WTC11 (cell line): Measurements from ENCODE around the gene BTC. TPM values are rescaled to one million over a fixed set of nuclear protein-coding genes. Genes with fewer than 3 reads are reported as not detected.
A peak's percentile ranks its signal among the peaks of the same experiment; 100 is the strongest.

Source experiments
- ATAC-seq: fragments of 200-7000 bp; cut with Tn5 transposase; 2 replicates; pipeline ENCODE4 v1.10.0; 2021; ENCODE audit warnings: mild to moderate bottlenecking, moderate library complexity
- Bru-seq: library from RNA; stranded (reverse); fragments of 400-500 nt; gene quantifications from one replicate; lab custom pipeline; 2021; lab: Mats Ljungman, UMichigan
- CTCF ChIA-PET: fragments of 300-600 bp; sonication (Branson Sonifier 250); formaldehyde crosslinking; loops from one replicate; lab custom pipeline; 2021; ENCODE audit warnings: antibody characterized with exemption; lab: Charles Lee
- POLR2A ChIA-PET: fragments of 350-600 bp; sonication (Branson Sonifier 250); formaldehyde crosslinking; loops from one replicate; lab custom pipeline; 2021; ENCODE audit warnings: antibody characterized with exemption; lab: Charles Lee
- DNase-seq: peaks from one replicate; pipeline ENCODE4 v3.0.0; 2021; ENCODE audit warnings: low spot score
- H3K27ac Mint-ChIP-seq: 2 replicates; pipeline ENCODE4 v1.8.0; 2021; ENCODE audit warnings: mixed read lengths
- H3K27me3 Mint-ChIP-seq: 2 replicates; pipeline ENCODE4 v1.8.0; 2021; ENCODE audit warnings: low read depth, mild to moderate bottlenecking, moderate library complexity, mixed read lengths
- H3K36me3 Mint-ChIP-seq: 2 replicates; pipeline ENCODE4 v1.8.0; 2021; ENCODE audit warnings: mixed read lengths
- H3K4me1 Mint-ChIP-seq: 2 replicates; pipeline ENCODE4 v1.8.0; 2022; ENCODE audit warnings: mixed read lengths
- H3K4me3 Mint-ChIP-seq: 2 replicates; pipeline ENCODE4 v1.8.0; 2021; ENCODE audit warnings: mild to moderate bottlenecking, moderate library complexity, mixed read lengths
- H3K9me3 Mint-ChIP-seq: 2 replicates; pipeline ENCODE4 v1.8.0; 2021; ENCODE audit warnings: mixed read lengths
- AFF4 ChIP-seq: sonication (generic); formaldehyde crosslinking; IDR thresholded peaks from 2 replicates; pipeline ENCODE4 v1.8.1; 2023; ENCODE audit warnings: mild to moderate bottlenecking, missing genetic modification reagents, borderline replicate concordance
- ELF4 ChIP-seq: sonication (generic); formaldehyde crosslinking; IDR thresholded peaks from 2 replicates; pipeline ENCODE4 v1.8.1; 2022; ENCODE audit warnings: low read depth, mild to moderate bottlenecking, moderate library complexity, missing genetic modification reagents
- IRF1 ChIP-seq: sonication (generic); formaldehyde crosslinking; IDR thresholded peaks from 2 replicates; pipeline ENCODE4 v1.8.0; 2023; ENCODE audit warnings: missing genetic modification reagents
- IRF2 ChIP-seq: sonication (generic); formaldehyde crosslinking; IDR thresholded peaks from 2 replicates; pipeline ENCODE4 v1.8.0; 2022; ENCODE audit warnings: low read depth, missing genetic modification reagents, borderline replicate concordance
- JUN ChIP-seq: sonication (generic); formaldehyde crosslinking; IDR thresholded peaks from 2 replicates; pipeline ENCODE4 v1.8.0; 2023; ENCODE audit warnings: mild to moderate bottlenecking, missing genetic modification reagents
- MAX ChIP-seq: sonication (generic); formaldehyde crosslinking; IDR thresholded peaks from 2 replicates; pipeline ENCODE4 v1.8.0; 2022; ENCODE audit warnings: mild to moderate bottlenecking, missing genetic modification reagents
- MLX ChIP-seq: sonication (generic); formaldehyde crosslinking; IDR thresholded peaks from 2 replicates; pipeline ENCODE4 v1.8.1; 2023; ENCODE audit warnings: mild to moderate bottlenecking, missing genetic modification reagents, moderate library complexity
- MYBL2 ChIP-seq: sonication (generic); formaldehyde crosslinking; IDR thresholded peaks from 2 replicates; pipeline ENCODE4 v1.8.1; 2023; ENCODE audit warnings: mild to moderate bottlenecking, moderate library complexity, missing genetic modification reagents
- NFATC4 ChIP-seq: fragments of 250-450 bp; sonication (Bioruptor Pico); IDR thresholded peaks from 2 replicates; pipeline ENCODE4 v1.9.0; 2021; ENCODE audit warnings: mild to moderate bottlenecking
- PRRX2 ChIP-seq: fragments of 250-450 bp; sonication (Bioruptor Pico); IDR thresholded peaks from 2 replicates; pipeline ENCODE4 v1.8.0; 2021; ENCODE audit warnings: mild to moderate bottlenecking
- RELA ChIP-seq: sonication (generic); formaldehyde crosslinking; IDR thresholded peaks from 2 replicates; pipeline ENCODE4 v1.8.1; 2022; ENCODE audit warnings: missing genetic modification reagents, mild to moderate bottlenecking, borderline replicate concordance
- RORB ChIP-seq: fragments of 250-450 bp; sonication (Bioruptor Pico); IDR thresholded peaks from 2 replicates; pipeline ENCODE4 v1.9.0; 2021; ENCODE audit warnings: mild to moderate bottlenecking
- SMAD4 ChIP-seq: sonication (generic); formaldehyde crosslinking; IDR thresholded peaks from 2 replicates; pipeline ENCODE4 v1.8.0; 2022; ENCODE audit warnings: mild to moderate bottlenecking, missing genetic modification reagents
- ZBTB21 ChIP-seq: sonication (generic); formaldehyde crosslinking; IDR thresholded peaks from 2 replicates; pipeline ENCODE4 v1.8.1; 2023; ENCODE audit warnings: mild to moderate bottlenecking, missing genetic modification reagents, borderline replicate concordance
- ZNF396 ChIP-seq: fragments of 250-450 bp; sonication (Bioruptor Pico); IDR thresholded peaks from 2 replicates; pipeline ENCODE4 v1.8.0; 2021; ENCODE audit warnings: mild to moderate bottlenecking, moderate library complexity, borderline replicate concordance
- ZNF423 ChIP-seq: fragments of 250-450 bp; sonication (Bioruptor Pico); IDR thresholded peaks from 2 replicates; pipeline ENCODE4 v2.1.2; 2022; ENCODE audit warnings: mild to moderate bottlenecking, moderate library complexity
- long read RNA-seq, 3 experiments: library from RNA in 1 of 3; library from capped mRNA in 1 of 3; library from polyadenylated mRNA in 1 of 3; unstranded in 2 of 3; stranded (forward) in 1 of 3; transcript quantifications; one replicate each; pipeline ENCODE4 v2.0.0, GENCODE V29; 2021
- total RNA-seq: library from RNA; stranded (reverse); gene quantifications from 3 replicates; pipeline ENCODE4 v1.2.3, GENCODE V29; 2021
- TF ChIP-seq, protein P1 (sequence below): fragments of 250-450 bp; sonication (Bioruptor Pico); conservative IDR thresholded peaks from 2 replicates; pipeline ENCODE4 v1.9.0; 2021; ENCODE audit warnings: mild to moderate bottlenecking
- TF ChIP-seq, protein P2 (sequence below): sonication (generic); formaldehyde crosslinking; IDR thresholded peaks from 2 replicates; pipeline ENCODE4 v1.8.1; 2023; ENCODE audit warnings: mild to moderate bottlenecking, moderate library complexity, missing genetic modification reagents

Gene BTC
- 0.07 TPM in 2 of 3 replicates, not detected in the other for total RNA-seq
- percentile 12 among the genes with signal in this experiment for Bru-seq, nascent RNA
- long read RNA-seq, experiment 1 = 0 reads
- long read RNA-seq, experiment 2 = 0 reads
- long read RNA-seq, experiment 3 = 0 reads

- ChIA-PET POLR2A (interaction anchor here (0.6 to 1.4 kb wide), 2 partner anchors 31 to 139 kb away, joined by 3 to 4 read pairs; partner anchors contain the start of gene PARM1), CTCF (interaction anchor here (0.6 to 2.8 kb wide), 19 partner anchors 11 to 515 kb away, joined by 3 to 18 read pairs (median 5); no protein-coding TSS in a partner anchor)
- TF ChIP-seq ZNF423 (peak; percentile 40; the same call in 1 of the 2 replicates), IRF1 (CRISPR knock-in tag) (no peak), AFF4 (0 out of 2 replicates have a peak, but pooled peaks have one; percentile 57)
- Mint-ChIP-seq H3K27ac (no peak within 1 kb of the TSS), H3K4me3 (peak within 1 kb of the TSS; percentile 79), H3K4me1 (peaks cover 20% of the 10 kb centered on the region), H3K27me3 (peaks cover 31% of the 10 kb centered on the region), H3K36me3 (no peaks in the 10 kb centered on the region), H3K9me3 (no peaks in the 10 kb centered on the region)
- ATAC-seq = peak; percentile 46
- DNase-seq = peak; percentile 53
Observed at GRCh38 chr4:74794382-74795010, at the start of gene BTC. BTC (minus strand) TSS chr4:74794523; CDS start chr4:74794325, 198 bp downstream.

GRCh38 chr4:74840936-74841509, 46.7 kb upstream of the BTC start:
- Mint-ChIP-seq H3K27me3 (no peaks in the 10 kb centered on the region), H3K4me3 (no peak overlapping the region), H3K9me3 (peaks cover 14% of the 10 kb centered on the region), H3K27ac (no peak overlapping the region), H3K4me1 (no peaks in the 10 kb centered on the region), H3K36me3 (peaks cover 5% of the 10 kb centered on the region; the same call in 1 of the 2 replicates)
- no peak for DNase-seq
- no peak for ATAC-seq
- TF ChIP-seq MYBL2 (CRISPR knock-in tag) (no peak), NFATC4 (no peak), MLX (no peak), RELA (CRISPR knock-in tag) (no peak), MAX (CRISPR knock-in tag) (no peak), ZBTB21 (CRISPR knock-in tag) (no peak), JUN (no peak)
- TF ChIP-seq, protein P1, sequence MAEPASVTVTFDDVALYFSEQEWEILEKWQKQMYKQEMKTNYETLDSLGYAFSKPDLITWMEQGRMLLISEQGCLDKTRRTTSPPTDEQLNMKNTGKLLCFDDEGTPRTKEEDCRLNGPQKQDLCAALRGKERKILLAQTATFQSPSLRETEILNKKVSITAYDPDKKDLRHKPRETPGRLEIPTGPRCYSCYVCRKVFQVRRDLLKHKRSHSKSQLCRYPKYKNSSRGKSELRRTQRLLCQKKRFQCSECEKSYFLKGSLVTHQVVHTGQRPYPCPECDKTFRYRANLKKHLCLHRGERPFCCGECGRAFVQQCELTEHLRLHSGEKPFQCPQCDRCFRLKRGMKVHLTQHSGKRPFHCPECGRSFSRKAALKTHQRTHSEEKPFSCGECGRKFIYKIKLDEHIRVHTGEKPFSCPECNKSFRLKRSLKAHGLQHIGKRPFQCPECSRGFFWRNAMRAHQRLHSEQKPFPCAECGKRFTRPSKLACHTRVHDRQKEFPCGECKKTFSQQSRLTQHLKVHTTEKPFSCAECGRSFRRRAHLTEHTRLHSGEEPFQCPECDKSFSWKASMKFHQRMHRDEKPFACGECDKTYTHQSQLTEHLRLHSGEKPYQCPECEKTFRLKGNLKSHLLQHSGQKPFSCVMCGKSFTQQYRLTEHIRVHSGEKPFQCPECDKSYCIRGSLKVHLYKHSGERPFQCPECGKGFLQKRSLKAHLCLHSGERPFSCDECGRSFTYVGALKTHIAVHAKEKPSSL (CRISPR knock-in tag) = no peak
- ChIA-PET CTCF (no interaction called here), POLR2A (no interaction called here)

DNA sequence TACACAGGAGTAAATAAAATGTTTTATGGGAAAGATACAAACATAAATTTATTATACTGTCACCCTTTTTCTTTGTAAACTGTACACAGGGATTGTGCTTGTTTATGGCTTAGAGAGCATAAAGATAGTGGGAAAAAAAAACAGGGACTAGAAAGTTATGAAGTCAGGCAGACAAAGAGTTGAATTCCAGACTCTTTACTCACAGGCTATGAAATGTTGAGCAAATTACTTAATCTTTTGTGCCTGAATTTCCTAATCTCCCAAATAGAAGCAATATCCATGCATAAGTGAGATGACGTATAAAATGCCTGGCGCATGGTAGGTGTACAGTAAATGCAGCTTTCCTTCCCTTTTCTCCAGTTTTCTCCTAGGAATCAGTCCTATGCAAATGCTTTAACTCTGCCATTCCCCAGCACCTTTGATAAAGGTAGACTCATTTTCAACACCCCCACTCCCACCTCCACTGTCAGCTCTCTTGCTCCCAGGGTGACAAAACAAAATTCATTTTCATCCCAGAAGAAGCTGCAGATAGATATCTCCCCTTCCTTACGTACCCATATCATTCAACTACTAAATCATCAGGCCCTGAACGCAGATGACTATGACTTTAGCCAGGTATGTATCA, 44.5 kb upstream of the BTC start:
- no peak for DNase-seq
- H3K27me3 Mint-ChIP-seq = no peaks in the 10 kb centered on the region; the same call in 1 of the 2 replicates
- peaks cover 7% of the 10 kb centered on the region for H3K9me3 Mint-ChIP-seq
- POLR2A ChIA-PET = no interaction called here
- no peak overlapping the region for H3K4me3 Mint-ChIP-seq
- no peak for ATAC-seq
- CTCF ChIA-PET = no interaction called here
- H3K4me1 Mint-ChIP-seq = no peaks in the 10 kb centered on the region
- H3K27ac Mint-ChIP-seq = no peak overlapping the region
- 0 out of 2 replicates have a peak, but pooled peaks cover 2% of the 10 kb centered on the region for H3K36me3 Mint-ChIP-seq
- TF ChIP-seq ELF4 = no peak
- TF ChIP-seq, protein P2, sequence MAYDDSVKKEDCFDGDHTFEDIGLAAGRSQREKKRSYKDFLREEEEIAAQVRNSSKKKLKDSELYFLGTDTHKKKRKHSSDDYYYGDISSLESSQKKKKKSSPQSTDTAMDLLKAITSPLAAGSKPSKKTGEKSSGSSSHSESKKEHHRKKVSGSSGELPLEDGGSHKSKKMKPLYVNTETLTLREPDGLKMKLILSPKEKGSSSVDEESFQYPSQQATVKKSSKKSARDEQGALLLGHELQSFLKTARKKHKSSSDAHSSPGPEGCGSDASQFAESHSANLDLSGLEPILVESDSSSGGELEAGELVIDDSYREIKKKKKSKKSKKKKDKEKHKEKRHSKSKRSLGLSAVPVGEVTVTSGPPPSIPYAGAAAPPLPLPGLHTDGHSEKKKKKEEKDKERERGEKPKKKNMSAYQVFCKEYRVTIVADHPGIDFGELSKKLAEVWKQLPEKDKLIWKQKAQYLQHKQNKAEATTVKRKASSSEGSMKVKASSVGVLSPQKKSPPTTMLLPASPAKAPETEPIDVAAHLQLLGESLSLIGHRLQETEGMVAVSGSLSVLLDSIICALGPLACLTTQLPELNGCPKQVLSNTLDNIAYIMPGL (CRISPR knock-in tag) = no peak
- no peak for TF ChIP-seq IRF2
- TF ChIP-seq PRRX2 (CRISPR knock-in tag) = no peak
- TF ChIP-seq NFATC4 = no peak
- no peak for TF ChIP-seq SMAD4 (CRISPR knock-in tag)
- no peak for TF ChIP-seq ZNF396 (CRISPR knock-in tag)
- no peak for TF ChIP-seq RORB (CRISPR knock-in tag)
- no peak for TF ChIP-seq MAX (CRISPR knock-in tag)
